ENCODE data around the gene C19orf85. TPM values are rescaled to one million over a fixed set of nuclear protein-coding genes. Genes with fewer than 3 reads are reported as not detected.
A peak's percentile ranks its signal among the peaks of the same experiment; 100 is the strongest.

Gene C19orf85
- total and polyA plus RNA-seq, 10 of the 15 experiments (the other 5 are each of a cell fraction or from before 2014, with no cell fraction given) = not detected

- no peak for TF ChIP-seq ATF2 (IDR thresholded peaks at IDR 0.05; ENCODE audit: low read length)
- TF ChIP-seq ZNF384 (IDR thresholded peaks at IDR 0.05; ENCODE audit: borderline replicate concordance, low read depth, low read length) = no peak
- TF ChIP-seq GABPA (IDR thresholded peaks at IDR 0.05; ENCODE audit: low read depth) = no peak
- TF ChIP-seq ZNF24 (IDR thresholded peaks at IDR 0.05) = no peak
- TF ChIP-seq SREBF2 (IDR thresholded peaks at IDR 0.05; ENCODE audit: low read length) = no peak
- 0 out of 2 replicates have a peak, but pooled peaks have one; percentile 35 for TF ChIP-seq DPF2 (IDR thresholded peaks at IDR 0.05)
These were observed 11.7 kb upstream of the C19orf85 start, which contains the start of gene ZNF628 (continued) for GRCh38 chr19:55476100-55476775.

GRCh38 chr19:55474269-55475265 is 10.0 kb upstream of the C19orf85 start:
- FAIRE-seq (no peak), DNase-seq (ENCODE audit: low read depth, low spot score) (no peak), ATAC-seq (no peak)
- H3K4me3 ChIP-seq = no peak overlapping the region
- no peak overlapping the region for H3K4me2 ChIP-seq (ENCODE audit: control insufficient read depth, insufficient read depth)
- H3K27ac ChIP-seq (ENCODE audit: control insufficient read depth, insufficient read depth) = no peak overlapping the region
- CTCF ChIA-PET = interaction anchor here (0.7 to 2.7 kb wide), 5 partner anchors 12 to 157 kb away, joined by 3 to 15 read pairs (median 3); partner anchors contain the start of gene ISOC2
- POLR2A ChIA-PET = interaction anchor here (0.6 to 2.4 kb wide), 2 partner anchors 8 to 132 kb away, joined by 4 to 8 read pairs; no protein-coding TSS in a partner anchor
- intact Hi-C loops (cut with micrococcal nuclease; ENCODE audit: unreplicated experiment) = no loop called here
- no peaks in the 10 kb centered on the region for H3K9me3 ChIP-seq (replicated peaks; ENCODE audit: control insufficient read depth, insufficient read depth, low read length)
- WGBS (ENCODE audit: insufficient coverage, insufficient replicate concordance, low lambda C conversion rate, missing lambda C conversion rate) = 86% methylated on average over 19 of the region's 19 CpGs
- no TSS peak for BruUV-seq (replicated peaks)
- peaks cover 6% of the 10 kb centered on the region for H3K79me2 ChIP-seq (ENCODE audit: control insufficient read depth, insufficient read depth, low read length)
- no peaks in the 10 kb centered on the region for H3K27me3 ChIP-seq (replicated peaks in 1 of 2; ENCODE audit: control insufficient read depth in 2 of 2, insufficient read depth in 2 of 2, low read length in 1 of 2)
- H4K20me1 ChIP-seq (ENCODE audit: control insufficient read depth, insufficient read depth) = no peaks in the 10 kb centered on the region
- peaks cover 18% of the 10 kb centered on the region for H3K4me1 ChIP-seq (ENCODE audit: control insufficient read depth, insufficient read depth, low read length)
- H2AFZ ChIP-seq (ENCODE audit: control insufficient read depth, low read depth, low read length) = no peak overlapping the region
- in situ Hi-C loops (cut with MboI) = no loop called here
- SMC1A ChIA-PET (ENCODE audit: uncharacterized antibody, unreplicated experiment) = no interaction called here
- RAD21 ChIA-PET (ENCODE audit: unreplicated experiment) = no interaction called here
- no peaks in the 10 kb centered on the region for H3K36me3 ChIP-seq (ENCODE audit: control insufficient read depth in 2 of 2, insufficient read depth in 2 of 2, low read length in 1 of 2)
- no peak overlapping the region for H3K9ac ChIP-seq (ENCODE audit: control insufficient read depth, insufficient read depth, low read length)
- no peak for TF ChIP-seq E2F4 (IDR thresholded peaks at IDR 0.05; ENCODE audit: low read depth, low read length)
- TF ChIP-seq NR2C2 (IDR thresholded peaks at IDR 0.05; ENCODE audit: borderline replicate concordance, control insufficient read depth, insufficient read length, low read depth) = no peak
- no peak for TF ChIP-seq NFYB (IDR thresholded peaks at IDR 0.05; ENCODE audit: insufficient read depth, low read depth, low read length)
- no peak for TF ChIP-seq ZBTB11 (CRISPR knock-in tag; IDR thresholded peaks at IDR 0.05)
- TF ChIP-seq NBN (IDR thresholded peaks at IDR 0.05) = no peak
- no peak for TF ChIP-seq BACH1 (IDR thresholded peaks at IDR 0.05; ENCODE audit: borderline replicate concordance)
- TF ChIP-seq NFIC (IDR thresholded peaks at IDR 0.05; ENCODE audit: low read depth, low read length) = no peak
- no peak for TF ChIP-seq BRCA1 (IDR thresholded peaks at IDR 0.05; ENCODE audit: low read depth, low read length)
- TF ChIP-seq RB1 (IDR thresholded peaks at IDR 0.05; ENCODE audit: borderline replicate concordance) = no peak

Data from GM12878 (cell line).